ENCODE measurements around the gene NUCB2.

Gene NUCB2

DNA sequence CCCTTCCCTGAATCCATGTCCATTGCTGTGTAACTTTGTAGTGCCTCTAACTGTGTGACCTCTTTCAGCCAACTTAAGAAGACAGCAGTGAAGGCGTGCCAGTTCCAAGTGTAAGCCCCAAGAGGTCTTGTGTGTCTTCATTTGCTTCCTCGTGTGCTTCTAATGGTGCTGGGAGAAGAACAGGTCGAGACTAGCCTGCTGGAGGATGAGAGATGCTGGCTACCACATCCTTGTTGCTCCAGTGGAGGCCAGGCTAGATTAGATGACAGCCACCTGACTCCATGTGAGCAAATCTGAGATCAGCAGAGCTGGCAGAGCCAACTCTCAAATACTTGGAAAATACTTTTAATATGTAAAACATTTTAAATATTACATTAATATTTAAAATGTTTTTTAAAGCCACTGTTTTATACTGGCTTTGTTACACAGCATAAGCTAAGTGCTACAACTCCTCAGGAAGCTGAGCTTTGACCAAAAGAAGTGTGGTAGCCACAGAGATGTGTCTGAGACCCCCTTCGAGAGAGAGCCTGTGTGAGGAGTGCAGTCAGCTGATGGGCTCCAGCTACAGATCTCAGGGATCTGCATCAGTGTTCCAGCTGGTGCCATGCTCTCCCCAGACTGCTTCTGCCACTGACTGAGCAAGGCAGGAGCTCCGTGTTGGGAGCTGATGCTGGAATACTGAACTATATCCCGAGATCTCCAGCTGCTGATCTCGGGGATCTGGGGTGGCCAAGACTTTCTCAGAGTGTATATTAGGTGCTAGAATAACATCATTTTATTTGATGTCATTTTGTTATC lies 103.0 kb downstream of the NUCB2 start:
- DNase-seq (ENCODE audit: low read depth in 2 of 3, low spot score in 1 of 3) = no peak

DNA sequence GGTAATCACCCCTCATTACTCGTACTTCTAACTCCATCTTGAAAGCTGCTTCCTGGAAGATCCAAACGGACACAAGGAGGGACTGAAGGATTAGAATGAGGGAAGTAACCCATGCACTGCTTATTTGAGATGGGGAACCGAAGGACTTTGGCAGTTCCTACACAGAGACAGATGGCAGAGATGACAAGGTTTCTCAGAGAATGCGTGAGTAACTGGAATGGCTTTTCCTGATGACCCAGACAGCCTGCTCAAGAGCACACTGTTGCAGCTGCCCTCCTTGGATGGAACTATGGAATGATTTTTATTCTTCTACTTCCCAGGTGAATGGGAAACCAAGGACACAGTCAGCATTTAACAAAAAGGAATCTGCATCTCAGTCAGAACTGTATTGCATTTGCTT lies 104.6 kb downstream of the NUCB2 start:
- DNase-seq (ENCODE audit: low read depth in 2 of 3, low spot score in 1 of 3) = no peak

All from stimulated activated CD4-positive, alpha-beta T cell treated with anti-CD3 and anti-CD28 coated beads, Interleukin-12 subunit alpha, Interleukin-12 subunit beta, amount 100 ng/mL, for 48 hours (primary cell).